NCI-H2196 (cell line): Measurements from ENCODE around the gene GIPC2.
"Not testable (repeated sequence)": the region's sequence is repeated elsewhere in the genome, so short reads cannot be mapped to it uniquely, and the experiment has no call there.

Source experiments
- DNase-seq: peaks from one replicate; lab custom pipeline; 2025; ENCODE audit not compliant: unreplicated experiment; lab: John Stamatoyannopoulos, UW

Gene GIPC2

GRCh38 chr1:78064886-78065285, 19.1 kb downstream of the GIPC2 start:
- DNase-seq: not testable (repeated sequence)

GRCh38 chr1:78068681-78069283, 23.0 kb downstream of the GIPC2 start:
- no peak for DNase-seq

- DNase-seq: no peak
These were observed 24.0 kb downstream of the GIPC2 start for GRCh38 chr1:78069784-78070183.

- DNase-seq: no peak
These were observed 24.4 kb downstream of the GIPC2 start for GRCh38 chr1:78070210-78070609.

DNA sequence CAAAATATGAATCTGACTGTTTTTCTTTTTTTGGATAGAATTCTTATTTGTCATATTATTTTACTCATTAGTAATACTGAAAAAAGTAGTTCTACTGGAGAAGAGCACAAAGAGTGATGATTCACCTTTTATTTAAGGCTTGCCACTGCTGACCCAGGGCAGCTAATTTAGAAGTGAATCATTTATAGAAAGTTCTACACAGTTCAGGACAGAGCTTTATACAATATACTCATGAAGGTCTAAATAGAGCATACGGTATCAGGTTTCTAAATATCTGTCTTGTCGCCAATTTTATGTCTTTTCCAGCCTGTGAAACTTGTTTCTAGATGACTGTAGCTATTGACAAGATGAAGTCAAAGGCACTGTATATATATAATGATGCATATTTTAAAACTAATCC, 25.0 kb downstream of the GIPC2 start:
- no peak for DNase-seq

DNA sequence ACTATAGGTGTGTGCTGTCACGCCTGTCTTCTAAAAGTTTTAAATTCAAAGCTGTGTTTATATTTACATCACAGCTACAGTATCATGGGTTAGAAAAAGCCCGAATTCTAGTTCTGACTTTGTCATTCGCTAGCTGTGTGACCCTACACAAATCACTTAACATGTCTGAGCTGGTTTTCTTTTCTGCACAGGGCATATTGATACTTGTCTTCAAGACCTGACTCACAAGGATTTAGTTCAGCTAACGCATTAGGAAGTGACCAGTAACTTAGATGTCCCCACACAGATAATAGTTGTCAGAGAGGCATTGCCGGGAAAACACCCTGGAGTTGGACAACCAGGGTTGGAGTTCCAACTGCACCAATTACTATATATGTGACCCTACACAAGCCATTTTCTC, 25.9 kb downstream of the GIPC2 start:
- no peak for DNase-seq

DNA sequence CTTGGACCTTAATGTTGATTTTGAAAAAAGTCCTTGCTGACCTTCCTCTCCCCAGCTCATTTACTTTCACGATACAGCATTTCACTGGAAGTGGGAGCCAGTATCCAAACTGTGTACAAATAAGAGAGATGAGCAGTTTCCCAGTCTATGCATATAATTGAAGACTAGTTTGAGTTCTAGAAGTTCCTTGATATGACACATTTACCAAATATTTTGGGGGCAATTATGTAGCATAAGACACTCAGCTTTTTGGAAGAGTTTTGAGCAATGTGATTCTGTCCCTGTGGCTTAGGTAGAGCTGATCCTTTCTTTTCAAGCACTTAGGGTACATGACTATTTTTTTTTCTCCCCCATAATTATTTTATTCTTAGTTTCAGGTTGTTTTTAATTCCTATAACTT, 26.4 kb downstream of the GIPC2 start:
- DNase-seq: no peak

DNA sequence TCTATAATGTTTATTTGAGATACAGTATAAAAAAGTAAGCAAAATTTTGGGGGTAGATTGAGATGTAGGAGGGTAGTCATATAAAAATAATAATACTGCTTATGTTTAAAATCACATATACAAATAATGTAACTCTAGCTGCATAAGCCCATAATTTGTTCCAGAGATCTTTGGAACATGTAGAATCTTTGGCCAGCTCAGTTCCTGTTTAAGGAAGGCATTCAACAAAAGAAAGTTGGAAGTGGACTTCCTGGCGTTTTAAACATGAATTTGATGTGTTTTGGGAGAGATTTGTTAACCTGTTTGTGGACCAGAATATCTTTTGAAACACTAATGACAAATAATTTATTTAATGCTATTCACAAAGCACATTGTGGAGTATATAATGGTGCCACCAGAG, 27.7 kb downstream of the GIPC2 start:
- DNase-seq: no peak

DNA sequence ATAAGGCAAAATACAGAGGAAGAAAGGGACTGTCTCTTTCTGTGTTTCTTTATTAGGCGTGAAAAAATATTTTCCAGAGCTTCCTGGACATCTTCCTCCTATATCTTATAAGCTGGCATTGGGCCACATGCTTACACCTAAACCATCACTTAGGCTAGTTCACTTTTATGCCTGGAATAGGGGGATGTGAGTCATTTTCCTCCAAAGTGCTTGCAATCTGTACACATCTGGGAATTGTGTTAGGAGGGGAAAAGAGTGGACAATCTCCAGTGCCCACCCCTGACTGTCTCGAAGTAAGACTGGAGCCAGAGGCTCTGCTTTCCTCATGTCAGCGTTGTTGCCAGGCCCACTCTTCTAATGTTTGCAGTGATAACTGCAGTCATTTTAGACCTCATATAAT, 29.9 kb downstream of the GIPC2 start:
- no peak for DNase-seq

- DNase-seq: no peak
These were observed 32.6 kb downstream of the GIPC2 start for GRCh38 chr1:78078358-78078757.

DNA sequence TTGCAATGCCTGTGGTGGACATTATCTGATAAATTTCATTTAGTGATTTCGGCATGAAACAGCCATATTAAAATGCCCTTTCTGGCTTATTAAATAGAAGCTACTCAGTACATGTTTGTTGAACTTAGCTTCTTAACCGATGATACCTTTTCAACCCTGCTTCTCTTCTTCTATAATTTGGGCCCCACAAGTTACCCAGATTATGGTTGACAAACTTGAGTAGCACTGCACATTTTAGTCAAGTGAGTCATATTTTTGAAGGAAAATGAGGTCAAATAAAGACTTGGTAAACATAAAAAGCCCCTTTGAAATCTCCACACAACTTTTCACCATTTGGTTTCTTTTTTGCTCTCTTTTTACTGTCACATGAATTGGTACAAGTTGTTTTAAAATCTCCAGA, 33.8 kb downstream of the GIPC2 start:
- DNase-seq: no peak

GRCh38 chr1:78080767-78081166, 35.0 kb downstream of the GIPC2 start:
- DNase-seq: no peak

GRCh38 chr1:78081980-78082860, 36.5 kb downstream of the GIPC2 start:
- no peak for DNase-seq

DNA sequence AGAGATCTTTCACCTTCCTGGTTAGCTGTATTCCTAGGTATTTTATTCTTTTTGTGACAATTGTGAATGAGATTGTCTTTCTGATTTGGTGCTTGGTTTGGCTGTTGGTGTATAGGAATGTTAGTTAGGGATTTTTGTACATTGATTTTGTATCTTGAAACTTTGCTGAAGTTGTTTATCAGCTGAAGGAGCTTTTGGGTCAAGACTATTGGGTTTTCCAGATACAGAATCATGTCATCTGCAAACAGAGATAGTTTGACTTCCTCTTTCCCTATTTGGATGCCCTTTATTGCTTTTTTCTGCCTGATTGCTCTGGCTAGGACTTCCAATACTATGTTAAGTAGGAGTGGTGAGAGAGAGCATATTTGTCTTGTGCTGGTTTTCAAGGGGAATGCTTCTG, 38.9 kb downstream of the GIPC2 start:
- not testable (repeated sequence) for DNase-seq

DNA sequence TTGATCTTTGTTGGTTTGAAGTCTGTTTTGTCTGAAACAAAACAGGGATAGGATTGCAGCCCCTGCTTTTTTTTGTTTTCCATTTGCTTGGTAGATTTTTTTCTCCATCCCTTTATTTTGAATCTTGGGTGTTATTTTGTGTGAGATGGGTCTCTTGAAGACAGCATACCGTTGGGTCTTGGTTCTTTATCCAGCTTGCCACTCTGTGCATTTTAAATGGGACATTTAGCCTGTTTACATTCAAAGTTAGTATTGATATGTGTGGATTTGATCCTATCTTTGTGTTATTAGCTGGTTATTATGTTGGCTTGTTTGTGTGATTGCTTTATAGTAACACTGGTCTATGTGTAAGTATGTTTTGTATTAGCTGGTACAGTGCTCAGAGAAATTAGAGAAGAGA, 40.9 kb downstream of the GIPC2 start:
- no peak for DNase-seq

- DNase-seq: no peak
These were observed 42.2 kb downstream of the GIPC2 start for GRCh38 chr1:78088015-78088414.

DNA sequence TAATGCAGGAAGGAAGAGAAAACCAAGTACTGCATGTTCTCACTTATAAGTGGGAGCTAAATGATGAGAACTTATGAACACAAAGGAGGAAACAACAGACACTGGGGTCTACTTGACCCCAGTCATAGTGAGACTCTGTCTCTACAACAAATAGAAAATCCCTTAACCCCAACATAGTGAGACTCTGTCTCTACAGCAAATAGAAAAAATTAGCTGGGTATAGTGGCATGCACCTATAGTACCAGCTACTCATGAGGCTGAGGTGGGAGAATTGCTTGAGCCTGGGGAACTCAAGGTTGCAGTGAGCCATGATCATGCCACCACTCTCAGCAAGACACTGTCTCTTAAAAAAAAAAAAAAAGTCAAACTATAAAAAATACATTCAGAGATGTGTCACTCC, 42.7 kb downstream of the GIPC2 start:
- no peak for DNase-seq

DNA sequence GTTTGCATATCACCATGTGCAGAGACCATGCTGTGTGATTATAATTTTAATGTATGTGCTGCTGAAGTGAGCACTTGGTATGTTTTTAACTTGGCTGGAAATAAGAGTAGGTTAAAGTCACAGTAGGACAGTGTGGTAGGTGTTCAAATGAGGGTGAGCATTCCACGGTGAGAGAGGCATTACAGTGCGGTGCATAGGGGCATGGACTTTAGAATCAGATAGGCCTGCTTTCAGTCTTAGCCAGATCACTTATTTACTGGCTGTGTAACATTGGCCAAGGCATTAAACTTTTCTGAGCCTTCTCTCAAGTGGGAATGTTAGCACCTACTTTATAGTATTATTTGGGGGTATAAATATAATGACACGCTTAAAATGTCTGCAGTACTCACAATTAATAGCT, 43.2 kb downstream of the GIPC2 start:
- DNase-seq: no peak

DNA sequence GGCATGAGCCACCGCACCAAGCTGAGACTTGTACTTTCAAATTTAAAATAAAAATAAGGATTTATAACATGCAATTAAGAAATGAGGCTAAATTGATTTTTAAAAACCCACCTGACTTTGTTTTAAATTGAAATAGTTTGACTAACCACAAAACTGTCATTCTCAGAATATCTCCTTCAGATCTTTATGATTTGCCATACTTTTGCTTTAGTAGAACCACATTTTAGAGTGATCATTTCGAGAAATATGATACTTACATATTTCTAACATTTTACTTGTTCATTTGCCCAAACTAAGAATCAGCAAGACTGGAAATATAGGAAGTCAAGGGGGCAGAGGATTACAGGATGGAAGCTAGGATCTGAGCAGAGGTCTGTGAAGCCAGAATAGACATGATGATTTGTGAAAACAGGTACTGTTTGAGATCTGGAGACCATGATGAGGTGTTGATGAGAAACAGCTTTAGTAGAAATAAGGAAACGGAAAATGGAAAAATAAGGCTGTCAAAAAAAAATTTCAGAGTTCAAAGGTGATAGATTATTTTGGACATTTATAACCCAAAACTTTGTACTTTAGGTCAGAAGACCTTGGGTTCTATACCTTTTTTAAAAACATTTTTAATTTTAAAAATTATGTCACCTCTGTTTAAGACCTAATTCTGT, 44.8 kb downstream of the GIPC2 start:
- no peak for DNase-seq

DNA sequence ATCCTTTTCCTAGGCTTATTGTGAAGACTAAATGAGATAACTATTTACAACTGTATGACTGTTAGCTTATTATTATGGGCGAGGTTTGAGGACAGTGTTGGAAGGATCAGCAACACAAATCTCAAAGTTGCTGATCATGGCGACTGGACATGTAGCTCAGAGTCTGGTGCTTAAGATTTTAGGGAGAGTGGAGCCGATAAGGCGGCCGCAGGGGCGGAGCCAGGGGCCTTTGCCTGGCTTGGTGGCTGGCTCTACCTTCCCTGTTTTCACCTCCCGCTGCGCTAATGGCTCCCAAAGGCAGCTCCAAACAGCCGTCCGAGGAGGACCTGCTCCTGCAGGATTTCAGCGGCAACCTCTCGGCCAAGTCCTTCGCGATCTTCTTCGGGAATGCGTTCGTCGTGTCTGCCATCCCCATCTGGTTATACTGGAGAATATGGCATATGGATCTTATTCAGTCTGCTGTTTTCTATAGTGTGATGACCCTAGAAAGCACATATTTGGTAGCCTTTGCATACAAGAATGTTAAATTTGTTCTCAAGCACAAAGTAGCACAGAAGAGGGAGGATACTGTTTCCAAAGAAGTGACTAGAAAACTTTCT, 45.5 kb downstream of the GIPC2 start:
- DNase-seq: no peak

GRCh38 chr1:78091886-78092285, 46.1 kb downstream of the GIPC2 start:
- no peak for DNase-seq

GRCh38 chr1:78092643-78093042, 46.9 kb downstream of the GIPC2 start:
- DNase-seq: no peak
